Measurements from ENCODE around the gene TKT. TPM values are rescaled to one million over a fixed set of nuclear protein-coding genes. Genes with fewer than 3 reads are reported as not detected.

TKT gene
- total and polyA plus RNA-seq, 2 of the 13 experiments (the other 11 are each of a cell fraction or from before 2014, with no cell fraction given): 150 to 238 TPM

GRCh38 chr3:53196575-53197407, 59.0 kb downstream of the TKT start (continued):
- TF ChIP-seq GATAD1 (CRISPR knock-in tag; IDR thresholded peaks at IDR 0.05) (0 out of 2 replicates have a peak, but pooled peaks have one; percentile 20), MXD3 (CRISPR knock-in tag; IDR thresholded peaks at IDR 0.05) (no peak), IKZF1 (IDR thresholded peaks at IDR 0.05) (no peak), ZFY (CRISPR knock-in tag; IDR thresholded peaks at IDR 0.05) (0 out of 2 replicates have a peak, but pooled peaks have one; percentile 31), BHLHE40 (IDR thresholded peaks at IDR 0.05; ENCODE audit: low read length) (peak; percentile 50; the same call in 1 of the 2 replicates), ZGPAT (CRISPR knock-in tag; IDR thresholded peaks at IDR 0.05) (no peak), SAP130 (CRISPR knock-in tag; IDR thresholded peaks at IDR 0.05; ENCODE audit: low read depth) (peak; percentile 44; the same call in 1 of the 2 replicates), GTF3A (CRISPR knock-in tag; conservative IDR thresholded peaks at IDR 0.05) (no peak), PPARG (CRISPR knock-in tag; conservative IDR thresholded peaks at IDR 0.05) (no peak), FOXA3 (CRISPR knock-in tag; IDR thresholded peaks at IDR 0.05) (no peak), RNF219 (CRISPR knock-in tag; IDR thresholded peaks at IDR 0.05) (no peak), ZSCAN9 (CRISPR knock-in tag; IDR thresholded peaks at IDR 0.05; ENCODE audit: borderline replicate concordance) (no peak), SP1 (IDR thresholded peaks at IDR 0.05) (no peak), SP1 (CRISPR knock-in tag; IDR thresholded peaks at IDR 0.05) (no peak), ZNF280B (CRISPR knock-in tag; IDR thresholded peaks at IDR 0.05; ENCODE audit: borderline replicate concordance) (0 out of 2 replicates have a peak, but pooled peaks have one; percentile 22), MYC (CRISPR knock-in tag; IDR thresholded peaks at IDR 0.05; ENCODE audit: borderline replicate concordance) (peak; percentile 22; the same call in 1 of the 2 replicates), E2F2 (CRISPR knock-in tag; IDR thresholded peaks at IDR 0.05; ENCODE audit: borderline replicate concordance) (no peak), MNT (IDR thresholded peaks at IDR 0.05) (peak; percentile 55), KDM5B (CRISPR knock-in tag; IDR thresholded peaks at IDR 0.05; ENCODE audit: borderline replicate concordance) (0 out of 2 replicates have a peak, but pooled peaks have one; percentile 8), ZFP37 (CRISPR knock-in tag; IDR thresholded peaks at IDR 0.05; ENCODE audit: borderline replicate concordance) (no peak), ZNF274 (CRISPR knock-in tag; IDR thresholded peaks at IDR 0.05) (0 out of 2 replicates have a peak, but pooled peaks have one; percentile 24)
